ENCODE results near the gene LRP1B.
"Not testable (repeated sequence)": the region's sequence is repeated elsewhere in the genome, so short reads cannot be mapped to it uniquely, and the experiment has no call there.

LRP1B gene

GRCh38 chr2:140657657-140658056, 1473.2 kb downstream of the LRP1B start:
- H2BK15ac ChIP-seq (replicated peaks; ENCODE audit: low read depth), result no peak overlapping the region
- no peak overlapping the region for H4K5ac ChIP-seq (ENCODE audit: low read length)
- no peak overlapping the region for H2BK5ac ChIP-seq (ENCODE audit: low read length)
- no peaks in the 10 kb centered on the region for H3K36me3 ChIP-seq (ENCODE audit: control insufficient read depth, insufficient read depth, low read length)
- H2AK5ac ChIP-seq (ENCODE audit: low read length), result no peak overlapping the region
- no peak overlapping the region for H3K18ac ChIP-seq (ENCODE audit: low read length)
- no peaks in the 10 kb centered on the region for H3K79me1 ChIP-seq (ENCODE audit: low read length)
- H3K4ac ChIP-seq (ENCODE audit: low read depth, low read length), result no peak overlapping the region
- no peak overlapping the region for H2BK120ac ChIP-seq (ENCODE audit: low read depth, low read length)
- H4K8ac ChIP-seq (ENCODE audit: low read depth, low read length), result no peak overlapping the region
- H3K9ac ChIP-seq (ENCODE audit: low read length), result no peak overlapping the region
- DNase-seq, result no peak
- no peaks in the 10 kb centered on the region for H3K79me2 ChIP-seq (ENCODE audit: control insufficient read depth, insufficient read depth, low read length)
- H3K4me2 ChIP-seq (ENCODE audit: low read length), result no peak overlapping the region
- no peak overlapping the region for H3K56ac ChIP-seq (ENCODE audit: low read length)
- H3K4me1 ChIP-seq (ENCODE audit: control insufficient read depth, low read depth, low read length), result no peaks in the 10 kb centered on the region
- no peaks in the 10 kb centered on the region for H3K27me3 ChIP-seq (ENCODE audit: insufficient read depth, low read length, poor library complexity)
- no peak overlapping the region for H3K23ac ChIP-seq (ENCODE audit: low read length)
- no CpG with 5 or more reads among the region's 2 CpGs for WGBS (ENCODE audit: extremely low coverage, insufficient coverage, low lambda C conversion rate)
- H3K27ac ChIP-seq (ENCODE audit: low read depth, low read length), result no peak overlapping the region
- H3K4me3 ChIP-seq (ENCODE audit: low read length), result no peak overlapping the region

GRCh38 chr2:140654565-140654964, 1476.3 kb downstream of the LRP1B start:
- Histone ChIP-seq H4K8ac (ENCODE audit: low read depth, low read length) (no peak overlapping the region), H3K4me3 (ENCODE audit: low read length) (no peak overlapping the region), H2BK15ac (replicated peaks; ENCODE audit: low read depth) (no peak overlapping the region), H3K4ac (ENCODE audit: low read depth, low read length) (no peak overlapping the region), H3K56ac (ENCODE audit: low read length) (no peak overlapping the region), H3K4me1 (ENCODE audit: control insufficient read depth, low read depth, low read length) (no peaks in the 10 kb centered on the region), H3K79me1 (ENCODE audit: low read length) (no peaks in the 10 kb centered on the region), H3K36me3 (ENCODE audit: control insufficient read depth, insufficient read depth, low read length) (no peaks in the 10 kb centered on the region), H3K27ac (ENCODE audit: low read depth, low read length) (no peak overlapping the region), H3K27me3 (ENCODE audit: insufficient read depth, low read length, poor library complexity) (no peaks in the 10 kb centered on the region), H2BK120ac (ENCODE audit: low read depth, low read length) (no peak overlapping the region), H2BK5ac (ENCODE audit: low read length) (no peak overlapping the region), H3K18ac (ENCODE audit: low read length) (no peak overlapping the region), H3K23ac (ENCODE audit: low read length) (no peak overlapping the region), H3K79me2 (ENCODE audit: control insufficient read depth, insufficient read depth, low read length) (no peaks in the 10 kb centered on the region), H2AK5ac (ENCODE audit: low read length) (no peak overlapping the region), H4K5ac (ENCODE audit: low read length) (no peak overlapping the region), H3K9ac (ENCODE audit: low read length) (no peak overlapping the region), H3K4me2 (ENCODE audit: low read length) (no peak overlapping the region)
- DNase-seq, result no peak
- no CpG with 5 or more reads among the region's 3 CpGs for WGBS (ENCODE audit: extremely low coverage, insufficient coverage, low lambda C conversion rate)

GRCh38 chr2:140650825-140651224, 1480.0 kb downstream of the LRP1B start:
- Histone ChIP-seq H3K4me3 (ENCODE audit: low read length) (no peak overlapping the region), H3K27me3 (ENCODE audit: insufficient read depth, low read length, poor library complexity) (no peaks in the 10 kb centered on the region), H2AK5ac (ENCODE audit: low read length) (no peak overlapping the region), H4K5ac (ENCODE audit: low read length) (no peak overlapping the region), H2BK5ac (ENCODE audit: low read length) (no peak overlapping the region), H3K23ac (ENCODE audit: low read length) (no peak overlapping the region), H4K8ac (ENCODE audit: low read depth, low read length) (no peak overlapping the region), H3K4me2 (ENCODE audit: low read length) (no peak overlapping the region), H2BK15ac (replicated peaks; ENCODE audit: low read depth) (no peak overlapping the region), H3K4me1 (ENCODE audit: control insufficient read depth, low read depth, low read length) (no peaks in the 10 kb centered on the region), H3K56ac (ENCODE audit: low read length) (no peak overlapping the region), H3K4ac (ENCODE audit: low read depth, low read length) (no peak overlapping the region), H2BK120ac (ENCODE audit: low read depth, low read length) (no peak overlapping the region), H3K79me1 (ENCODE audit: low read length) (no peaks in the 10 kb centered on the region), H3K36me3 (ENCODE audit: control insufficient read depth, insufficient read depth, low read length) (no peaks in the 10 kb centered on the region), H3K79me2 (ENCODE audit: control insufficient read depth, insufficient read depth, low read length) (no peaks in the 10 kb centered on the region), H3K27ac (ENCODE audit: low read depth, low read length) (no peak overlapping the region), H3K9ac (ENCODE audit: low read length) (no peak overlapping the region), H3K18ac (ENCODE audit: low read length) (no peak overlapping the region)
- DNase-seq, result no peak
- WGBS (ENCODE audit: extremely low coverage, insufficient coverage, low lambda C conversion rate), result no CpG with 5 or more reads among the region's 3 CpGs

GRCh38 chr2:140650134-140650533, 1480.7 kb downstream of the LRP1B start:
- H4K5ac ChIP-seq (ENCODE audit: low read length); H3K4me2 ChIP-seq (ENCODE audit: low read length); H3K56ac ChIP-seq (ENCODE audit: low read length); DNase-seq; H3K27ac ChIP-seq (ENCODE audit: low read depth, low read length); H3K18ac ChIP-seq (ENCODE audit: low read length); H3K27me3 ChIP-seq (ENCODE audit: insufficient read depth, low read length, poor library complexity); H2BK5ac ChIP-seq (ENCODE audit: low read length); H3K4me1 ChIP-seq (ENCODE audit: control insufficient read depth, low read depth, low read length); H4K8ac ChIP-seq (ENCODE audit: low read depth, low read length); H3K9ac ChIP-seq (ENCODE audit: low read length); H3K23ac ChIP-seq (ENCODE audit: low read length); H3K4ac ChIP-seq (ENCODE audit: low read depth, low read length); H2BK15ac ChIP-seq (replicated peaks; ENCODE audit: low read depth); H2AK5ac ChIP-seq (ENCODE audit: low read length); H2BK120ac ChIP-seq (ENCODE audit: low read depth, low read length); H3K79me1 ChIP-seq (ENCODE audit: low read length); H3K36me3 ChIP-seq (ENCODE audit: control insufficient read depth, insufficient read depth, low read length); H3K79me2 ChIP-seq (ENCODE audit: control insufficient read depth, insufficient read depth, low read length); H3K4me3 ChIP-seq (ENCODE audit: low read length): not testable (repeated sequence)
- no CpG with 5 or more reads among the region's 4 CpGs for WGBS (ENCODE audit: extremely low coverage, insufficient coverage, low lambda C conversion rate)

- H4K5ac ChIP-seq (ENCODE audit: low read length), result no peak overlapping the region
- no peak overlapping the region for H2BK5ac ChIP-seq (ENCODE audit: low read length)
- no peaks in the 10 kb centered on the region for H3K36me3 ChIP-seq (ENCODE audit: control insufficient read depth, insufficient read depth, low read length)
- H3K4me3 ChIP-seq (ENCODE audit: low read length), result no peak overlapping the region
- no peak overlapping the region for H3K18ac ChIP-seq (ENCODE audit: low read length)
- H3K4me2 ChIP-seq (ENCODE audit: low read length), result no peak overlapping the region
- no peak overlapping the region for H2BK15ac ChIP-seq (replicated peaks; ENCODE audit: low read depth)
- DNase-seq, result no peak
- H3K27ac ChIP-seq (ENCODE audit: low read depth, low read length), result no peak overlapping the region
- no peak overlapping the region for H2AK5ac ChIP-seq (ENCODE audit: low read length)
- no peak overlapping the region for H3K4ac ChIP-seq (ENCODE audit: low read depth, low read length)
- H3K9ac ChIP-seq (ENCODE audit: low read length), result no peak overlapping the region
- no peaks in the 10 kb centered on the region for H3K79me2 ChIP-seq (ENCODE audit: control insufficient read depth, insufficient read depth, low read length)
- no peaks in the 10 kb centered on the region for H3K27me3 ChIP-seq (ENCODE audit: insufficient read depth, low read length, poor library complexity)
- no peaks in the 10 kb centered on the region for H3K4me1 ChIP-seq (ENCODE audit: control insufficient read depth, low read depth, low read length)
- H3K23ac ChIP-seq (ENCODE audit: low read length), result no peak overlapping the region
- H3K56ac ChIP-seq (ENCODE audit: low read length), result no peak overlapping the region
- no peak overlapping the region for H2BK120ac ChIP-seq (ENCODE audit: low read depth, low read length)
- no peak overlapping the region for H4K8ac ChIP-seq (ENCODE audit: low read depth, low read length)
- WGBS (ENCODE audit: extremely low coverage, insufficient coverage, low lambda C conversion rate), result no CpG with 5 or more reads among the region's 2 CpGs
- H3K79me1 ChIP-seq (ENCODE audit: low read length), result no peaks in the 10 kb centered on the region
These were observed 1482.4 kb downstream of the LRP1B start for GRCh38 chr2:140648393-140648792.

- Histone ChIP-seq H3K4me3 (ENCODE audit: low read length) (no peak overlapping the region), H3K56ac (ENCODE audit: low read length) (no peak overlapping the region)
These were observed 1487.0 kb downstream of the LRP1B start for GRCh38 chr2:140643761-140644187.

More at GRCh38 chr2:140643761-140644187, 1487.0 kb downstream of the LRP1B start:
- H3K79me2 ChIP-seq (ENCODE audit: control insufficient read depth, insufficient read depth, low read length), result no peaks in the 10 kb centered on the region
- H3K27me3 ChIP-seq (ENCODE audit: insufficient read depth, low read length, poor library complexity), result no peaks in the 10 kb centered on the region
- no peaks in the 10 kb centered on the region for H3K79me1 ChIP-seq (ENCODE audit: low read length)
- H2BK5ac ChIP-seq (ENCODE audit: low read length), result no peak overlapping the region
- no peak overlapping the region for H2AK5ac ChIP-seq (ENCODE audit: low read length)
- H4K5ac ChIP-seq (ENCODE audit: low read length), result no peak overlapping the region
- H3K4me1 ChIP-seq (ENCODE audit: control insufficient read depth, low read depth, low read length), result no peaks in the 10 kb centered on the region
- no peaks in the 10 kb centered on the region for H3K36me3 ChIP-seq (ENCODE audit: control insufficient read depth, insufficient read depth, low read length)
- H3K27ac ChIP-seq (ENCODE audit: low read depth, low read length), result no peak overlapping the region
- WGBS (ENCODE audit: extremely low coverage, insufficient coverage, low lambda C conversion rate), result no CpG with 5 or more reads among the region's 3 CpGs
- H2BK15ac ChIP-seq (replicated peaks; ENCODE audit: low read depth), result no peak overlapping the region
- H3K23ac ChIP-seq (ENCODE audit: low read length), result no peak overlapping the region
- no peak overlapping the region for H2BK120ac ChIP-seq (ENCODE audit: low read depth, low read length)
- H3K18ac ChIP-seq (ENCODE audit: low read length), result no peak overlapping the region
- H4K8ac ChIP-seq (ENCODE audit: low read depth, low read length), result no peak overlapping the region
- H3K9ac ChIP-seq (ENCODE audit: low read length), result no peak overlapping the region
- no peak for DNase-seq
- no peak overlapping the region for H3K4ac ChIP-seq (ENCODE audit: low read depth, low read length)
- no peak overlapping the region for H3K4me2 ChIP-seq (ENCODE audit: low read length)
